Suprapubic skin (tissue), 4 donors: ENCODE results near the gene BORCS5. TPM values are rescaled to one million over a fixed set of nuclear protein-coding genes. Genes with fewer than 3 reads are reported as not detected.

Experiments
- DNase-seq, 2 donors: peaks; one replicate each; pipeline ENCODE4 v3.0.0-alpha.2; 2019; ENCODE audit warnings: low spot score in 2 of 2
- H3K27ac ChIP-seq: fragments of 200-600 bp; sonication (generic); one replicate; pipeline ENCODE4 v1.5.1; 2019
- H3K27me3 ChIP-seq: fragments of 200-600 bp; sonication (generic); one replicate; pipeline ENCODE4 v1.5.1; 2019
- H3K36me3 ChIP-seq: fragments of 200-600 bp; sonication (generic); one replicate; pipeline ENCODE4 v1.5.1; 2019
- H3K4me1 ChIP-seq: fragments of 200-600 bp; sonication (generic); one replicate; pipeline ENCODE4 v1.5.1; 2019
- H3K4me3 ChIP-seq: fragments of 200-600 bp; sonication (generic); one replicate; pipeline ENCODE4 v1.5.1; 2019; ENCODE audit warnings: mild to moderate bottlenecking
- H3K9me3 ChIP-seq: fragments of 200-600 bp; sonication (generic); one replicate; pipeline ENCODE4 v1.5.1; 2019
- EP300 ChIP-seq: sonication (generic); formaldehyde crosslinking; IDR thresholded peaks from one replicate; pipeline ENCODE4 v1.6.1; 2017; ENCODE audit warnings: antibody characterized with exemption
- POLR2A ChIP-seq, 2 donors: fragments of 450-650 bp; IDR thresholded peaks; one replicate each; pipeline ENCODE4 v1.6.1; 2017; ENCODE audit warnings: antibody characterized with exemption in 2 of 2, mild to moderate bottlenecking in 2 of 2, moderate library complexity in 2 of 2
- POLR2AphosphoS5 ChIP-seq, 3 donors: sonication (generic); formaldehyde crosslinking; IDR thresholded peaks; one replicate each; pipeline ENCODE4 v1.6.1; 2017; ENCODE audit warnings: antibody characterized with exemption in 3 of 3
- WGBS: methylation state at CpG from one replicate; pipeline ENCODE4 v1.1.5; 2018; 5-methylcytosine and 5-hydroxymethylcytosine counted together
- total RNA-seq, 4 donors: library from RNA; depleted of rRNA; stranded (reverse); fragments of >200 nt; gene quantifications; one replicate each; pipeline ENCODE4 v1.1.0, GENCODE V29; 2016
- TF ChIP-seq, protein P1 (sequence below), 2 donors: fragments of 200-600 bp in 1 of 2; fragments of 450-650 bp in 1 of 2; sonication (generic) in 1 of 2; IDR thresholded peaks; one replicate each; pipeline ENCODE4 v1.5.1; 2016 to 2019; ENCODE audit warnings: antibody characterized with exemption in 2 of 2, mild to moderate bottlenecking in 1 of 2, moderate library complexity in 1 of 2

Gene BORCS5
- total RNA-seq, 4 donors from 2014 or later: 11.3 to 51.6 (median 21.0) TPM

DNA sequence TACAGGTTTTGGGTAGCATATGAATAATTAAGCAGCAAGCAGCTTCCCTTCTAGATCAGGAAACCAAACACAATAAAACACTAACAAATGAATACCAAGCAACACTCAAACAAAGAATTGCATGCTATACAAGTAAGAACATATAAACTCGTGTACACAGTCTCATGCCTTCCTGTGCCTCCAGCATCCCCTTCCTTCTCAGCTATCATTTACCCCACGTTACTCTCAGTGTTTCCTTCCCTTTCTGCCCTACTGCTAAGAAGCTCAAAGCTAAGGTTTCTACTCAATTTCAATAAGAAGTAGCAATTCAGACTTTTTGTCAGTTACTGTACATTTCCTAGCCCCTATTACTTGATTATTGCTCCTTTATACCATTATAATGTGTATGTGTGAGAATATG, 124.8 kb downstream of the BORCS5 start:
- H3K4me3 ChIP-seq: no peak overlapping the region
- TF ChIP-seq, protein P1, sequence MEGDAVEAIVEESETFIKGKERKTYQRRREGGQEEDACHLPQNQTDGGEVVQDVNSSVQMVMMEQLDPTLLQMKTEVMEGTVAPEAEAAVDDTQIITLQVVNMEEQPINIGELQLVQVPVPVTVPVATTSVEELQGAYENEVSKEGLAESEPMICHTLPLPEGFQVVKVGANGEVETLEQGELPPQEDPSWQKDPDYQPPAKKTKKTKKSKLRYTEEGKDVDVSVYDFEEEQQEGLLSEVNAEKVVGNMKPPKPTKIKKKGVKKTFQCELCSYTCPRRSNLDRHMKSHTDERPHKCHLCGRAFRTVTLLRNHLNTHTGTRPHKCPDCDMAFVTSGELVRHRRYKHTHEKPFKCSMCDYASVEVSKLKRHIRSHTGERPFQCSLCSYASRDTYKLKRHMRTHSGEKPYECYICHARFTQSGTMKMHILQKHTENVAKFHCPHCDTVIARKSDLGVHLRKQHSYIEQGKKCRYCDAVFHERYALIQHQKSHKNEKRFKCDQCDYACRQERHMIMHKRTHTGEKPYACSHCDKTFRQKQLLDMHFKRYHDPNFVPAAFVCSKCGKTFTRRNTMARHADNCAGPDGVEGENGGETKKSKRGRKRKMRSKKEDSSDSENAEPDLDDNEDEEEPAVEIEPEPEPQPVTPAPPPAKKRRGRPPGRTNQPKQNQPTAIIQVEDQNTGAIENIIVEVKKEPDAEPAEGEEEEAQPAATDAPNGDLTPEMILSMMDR (IDR thresholded peaks at IDR 0.05): no peak
- TF ChIP-seq POLR2AphosphoS5 (IDR thresholded peaks at IDR 0.05): no peak
- no peaks in the 10 kb centered on the region for H3K9me3 ChIP-seq
- 61% methylated on average over 2 of the region's 2 CpGs for WGBS
- no peak for DNase-seq
- no peak overlapping the region for H3K27ac ChIP-seq
- H3K27me3 ChIP-seq: no peaks in the 10 kb centered on the region
- no peaks in the 10 kb centered on the region for H3K4me1 ChIP-seq
- peaks cover 58% of the 10 kb centered on the region for H3K36me3 ChIP-seq

DNA sequence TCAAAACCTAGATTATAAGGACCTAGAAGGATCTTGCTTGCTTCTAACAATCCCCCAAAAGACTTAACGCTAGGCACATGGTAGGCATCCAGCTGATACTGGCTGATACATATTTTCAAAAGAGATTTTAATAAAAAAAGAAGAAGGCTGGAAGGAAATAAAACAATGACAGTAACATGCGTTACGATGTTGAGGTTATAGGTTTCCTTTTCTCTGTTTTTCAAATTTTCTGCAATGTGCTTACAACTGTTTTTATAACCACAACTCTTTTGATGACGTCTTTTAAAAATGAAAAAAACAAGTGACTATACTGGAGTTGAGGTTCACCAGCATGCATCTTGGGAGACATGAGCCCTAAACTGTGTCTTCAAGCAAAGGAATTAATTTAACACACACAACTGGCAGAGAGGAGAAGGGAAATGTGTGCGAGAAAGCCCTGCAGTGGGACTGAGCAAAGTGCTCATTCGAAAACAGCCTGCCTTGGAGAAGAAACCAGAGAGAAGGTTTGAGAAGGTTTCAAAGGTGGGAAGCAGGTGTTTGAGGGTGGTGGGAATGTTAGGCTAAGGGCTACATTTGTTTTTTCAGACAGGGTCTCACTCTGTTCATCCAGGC, 125.4 kb downstream of the BORCS5 start:
- DNase-seq: no peak
- WGBS: 90% methylated on average over 6 of the region's 6 CpGs
- H3K9me3 ChIP-seq: no peaks in the 10 kb centered on the region
- no peak overlapping the region for H3K4me3 ChIP-seq
- H3K27me3 ChIP-seq: no peaks in the 10 kb centered on the region
- H3K4me1 ChIP-seq: no peaks in the 10 kb centered on the region
- H3K36me3 ChIP-seq: peaks cover 54% of the 10 kb centered on the region
- H3K27ac ChIP-seq: no peak overlapping the region
- TF ChIP-seq, protein P1 (IDR thresholded peaks at IDR 0.05): no peak
- no peak for TF ChIP-seq POLR2A (IDR thresholded peaks at IDR 0.05)

DNA sequence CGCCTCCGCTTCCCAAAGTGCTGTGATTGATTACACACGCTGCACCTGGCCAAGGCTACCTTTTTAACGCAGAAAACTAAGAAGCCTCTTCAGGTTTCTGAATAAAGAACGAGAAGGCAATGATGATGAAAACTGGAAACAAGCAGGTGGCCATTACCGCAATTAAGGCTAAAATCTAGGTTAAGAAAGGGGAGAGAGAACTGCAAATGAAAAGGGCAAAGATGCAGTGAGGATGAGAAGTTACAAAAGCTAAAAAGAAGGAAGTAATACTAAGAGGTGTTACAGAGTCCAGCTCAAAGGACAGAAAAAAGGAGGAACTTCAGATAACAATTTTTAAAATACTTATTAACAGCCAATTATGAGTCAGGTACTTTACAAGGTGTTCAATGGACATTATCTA, 126.1 kb downstream of the BORCS5 start:
- no peaks in the 10 kb centered on the region for H3K27me3 ChIP-seq
- 78% methylated on average over 6 of the region's 6 CpGs for WGBS
- TF ChIP-seq POLR2AphosphoS5 (IDR thresholded peaks at IDR 0.05): no peak
- TF ChIP-seq, protein P1 (IDR thresholded peaks at IDR 0.05): no peak
- no peak for TF ChIP-seq POLR2A (IDR thresholded peaks at IDR 0.05)
- TF ChIP-seq EP300: no peak
- no peaks in the 10 kb centered on the region for H3K9me3 ChIP-seq
- no peak overlapping the region for H3K4me3 ChIP-seq
- H3K4me1 ChIP-seq: no peaks in the 10 kb centered on the region
- DNase-seq: no peak
- no peak overlapping the region for H3K27ac ChIP-seq
- H3K36me3 ChIP-seq: peaks cover 47% of the 10 kb centered on the region

DNA sequence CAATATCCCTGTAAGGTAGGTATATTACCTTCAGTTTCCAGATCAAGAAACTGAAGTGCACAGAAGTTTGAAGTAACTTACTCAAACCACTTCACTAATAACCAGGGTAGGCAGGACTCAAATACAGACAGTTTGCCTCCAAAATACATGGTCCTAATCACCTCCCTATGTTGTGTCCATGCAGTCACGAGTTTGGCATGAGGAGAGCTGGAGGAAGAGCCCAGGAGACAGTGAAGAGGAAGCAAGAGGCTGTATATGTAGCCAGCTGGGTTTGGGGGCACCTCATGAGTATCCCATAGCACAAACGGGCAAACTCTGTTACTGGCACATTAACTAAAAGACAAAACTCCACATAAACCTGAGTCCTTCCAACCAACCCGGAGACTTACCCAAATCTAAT, 126.6 kb downstream of the BORCS5 start:
- Histone ChIP-seq H3K36me3 (peaks cover 42% of the 10 kb centered on the region), H3K4me3 (no peak overlapping the region), H3K27me3 (no peaks in the 10 kb centered on the region), H3K9me3 (no peaks in the 10 kb centered on the region), H3K4me1 (no peaks in the 10 kb centered on the region), H3K27ac (no peak overlapping the region)
- 86% methylated on average over 3 of the region's 3 CpGs for WGBS
- DNase-seq: no peak
- TF ChIP-seq POLR2A (IDR thresholded peaks at IDR 0.05): no peak
- TF ChIP-seq, protein P1 (IDR thresholded peaks at IDR 0.05): no peak
- no peak for TF ChIP-seq EP300
- no peak for TF ChIP-seq POLR2AphosphoS5 (IDR thresholded peaks at IDR 0.05)

DNA sequence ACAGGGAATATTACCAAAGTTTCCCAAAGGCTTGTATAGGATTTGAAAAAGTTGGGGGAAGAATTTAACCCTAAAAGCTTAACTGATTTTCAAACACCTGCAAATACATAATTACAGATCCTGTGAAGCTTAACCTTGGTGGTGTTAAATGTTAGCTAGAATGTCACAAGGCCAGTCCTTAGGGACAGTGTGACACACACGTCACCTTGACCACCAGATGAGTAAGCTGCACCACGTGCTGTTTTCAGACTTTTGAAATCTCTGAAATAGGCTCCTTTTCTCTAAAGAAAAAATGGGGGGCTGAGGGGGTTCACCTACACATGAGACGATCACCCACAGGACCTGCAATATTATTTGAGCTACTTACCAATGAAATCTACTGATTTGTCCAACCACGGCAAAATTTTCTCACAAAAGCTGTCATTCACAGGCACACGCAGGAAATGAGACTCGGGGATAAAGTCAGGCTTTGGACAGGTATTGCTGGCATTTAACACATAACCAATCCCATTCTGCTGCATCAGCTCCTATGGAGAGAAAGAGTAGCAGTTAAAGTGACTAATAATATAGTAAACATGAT, 129.9 kb downstream of the BORCS5 start:
- TF ChIP-seq POLR2AphosphoS5 (IDR thresholded peaks at IDR 0.05): no peak
- TF ChIP-seq, protein P1 (IDR thresholded peaks at IDR 0.05): no peak
- no peak for TF ChIP-seq EP300
- no peak for TF ChIP-seq POLR2A (IDR thresholded peaks at IDR 0.05)
- no peak for DNase-seq
- WGBS: 92% methylated on average over 6 of the region's 6 CpGs
- Histone ChIP-seq H3K4me3 (no peak overlapping the region), H3K9me3 (no peaks in the 10 kb centered on the region), H3K36me3 (peaks cover 29% of the 10 kb centered on the region), H3K4me1 (no peaks in the 10 kb centered on the region), H3K27ac (no peak overlapping the region), H3K27me3 (no peaks in the 10 kb centered on the region)
